ENCODE data around the gene GPR143. TPM values are rescaled to one million over a fixed set of nuclear protein-coding genes. Genes with fewer than 3 reads are reported as not detected.

GPR143 gene
- total RNA-seq, 1 experiment from 2014 or later = not detected

GRCh38 chrX:9746148-9746888 lies 19.3 kb downstream of the GPR143 start:
- no peak for DNase-seq (ENCODE audit: low read depth, low spot score)
- POLR2A ChIA-PET = no interaction called here
- no peak for ATAC-seq
- CTCF ChIA-PET = no interaction called here
- Histone ChIP-seq H3K9me3 (ENCODE audit: control insufficient read depth, insufficient read depth, low read depth, low read length) (no peaks in the 10 kb centered on the region), H3K4me1 (ENCODE audit: control insufficient read depth, insufficient read depth, low read length) (no peaks in the 10 kb centered on the region), H3K4me3 (ENCODE audit: low read depth in 2 of 2, low read length in 2 of 2) (no peak overlapping the region), H3K27ac (ENCODE audit: low read length) (no peak overlapping the region), H3K36me3 (ENCODE audit: control insufficient read depth, insufficient read depth, low read length) (no peaks in the 10 kb centered on the region), H3K27me3 (ENCODE audit: control insufficient read depth, insufficient read depth, low read length) (no peaks in the 10 kb centered on the region)
- TF ChIP-seq TCF7L2 (IDR thresholded peaks at IDR 0.05; ENCODE audit: low read depth, low read length) (no peak), SIN3A (IDR thresholded peaks at IDR 0.05; ENCODE audit: borderline replicate concordance, insufficient read depth, low read depth, low read length) (no peak), CTCF (IDR thresholded peaks at IDR 0.05) (no peak), POLR2AphosphoS5 (IDR thresholded peaks at IDR 0.05; ENCODE audit: low read depth, low read length) (no peak), REST (IDR thresholded peaks at IDR 0.05; ENCODE audit: insufficient read depth in 1 of 2, low read depth in 2 of 2, low read length in 1 of 2) (no peak)
- intact Hi-C loops (cut with micrococcal nuclease; ENCODE audit: unreplicated experiment) = no loop called here
- no TSS peak for BruUV-seq (replicated peaks)
- in situ Hi-C loops (cut with HindIII; ENCODE audit: low pct_unique_long_range_greater_than_20kb, low sequenced_read_pairs) = no loop called here

GRCh38 chrX:9745417-9746115 lies 20.1 kb downstream of the GPR143 start:
- ChIA-PET CTCF (no interaction called here), POLR2A (no interaction called here)
- TF ChIP-seq POLR2AphosphoS5 (IDR thresholded peaks at IDR 0.05; ENCODE audit: low read depth, low read length) (no peak), SIN3A (IDR thresholded peaks at IDR 0.05; ENCODE audit: borderline replicate concordance, insufficient read depth, low read depth, low read length) (no peak), REST (IDR thresholded peaks at IDR 0.05; ENCODE audit: insufficient read depth in 1 of 2, low read depth in 2 of 2, low read length in 1 of 2) (no peak), TCF7L2 (IDR thresholded peaks at IDR 0.05; ENCODE audit: low read depth, low read length) (no peak), CTCF (IDR thresholded peaks at IDR 0.05) (no peak)
- intact Hi-C loops (cut with micrococcal nuclease; ENCODE audit: unreplicated experiment) = no loop called here
- DNase-seq (ENCODE audit: low read depth, low spot score) (no peak), ATAC-seq (no peak)
- Histone ChIP-seq H3K36me3 (ENCODE audit: control insufficient read depth, insufficient read depth, low read length) (no peaks in the 10 kb centered on the region), H3K4me3 (ENCODE audit: low read depth in 2 of 2, low read length in 2 of 2) (no peak overlapping the region), H3K27ac (ENCODE audit: low read length) (no peak overlapping the region), H3K9me3 (ENCODE audit: control insufficient read depth, insufficient read depth, low read depth, low read length) (no peaks in the 10 kb centered on the region), H3K27me3 (ENCODE audit: control insufficient read depth, insufficient read depth, low read length) (no peaks in the 10 kb centered on the region), H3K4me1 (ENCODE audit: control insufficient read depth, insufficient read depth, low read length) (no peaks in the 10 kb centered on the region)
- in situ Hi-C loops (cut with HindIII; ENCODE audit: low pct_unique_long_range_greater_than_20kb, low sequenced_read_pairs) = no loop called here
- BruUV-seq (replicated peaks) = no TSS peak
